Measurements from ENCODE around the gene KLHL6. TPM values are rescaled to one million over a fixed set of nuclear protein-coding genes. Genes with fewer than 3 reads are reported as not detected.

The KLHL6 gene
- total and polyA plus RNA-seq, 10 of the 15 experiments (the other 5 are each of a cell fraction or from before 2014, with no cell fraction given) = 4.0 to 91.8 (median 24.4) TPM

DNA sequence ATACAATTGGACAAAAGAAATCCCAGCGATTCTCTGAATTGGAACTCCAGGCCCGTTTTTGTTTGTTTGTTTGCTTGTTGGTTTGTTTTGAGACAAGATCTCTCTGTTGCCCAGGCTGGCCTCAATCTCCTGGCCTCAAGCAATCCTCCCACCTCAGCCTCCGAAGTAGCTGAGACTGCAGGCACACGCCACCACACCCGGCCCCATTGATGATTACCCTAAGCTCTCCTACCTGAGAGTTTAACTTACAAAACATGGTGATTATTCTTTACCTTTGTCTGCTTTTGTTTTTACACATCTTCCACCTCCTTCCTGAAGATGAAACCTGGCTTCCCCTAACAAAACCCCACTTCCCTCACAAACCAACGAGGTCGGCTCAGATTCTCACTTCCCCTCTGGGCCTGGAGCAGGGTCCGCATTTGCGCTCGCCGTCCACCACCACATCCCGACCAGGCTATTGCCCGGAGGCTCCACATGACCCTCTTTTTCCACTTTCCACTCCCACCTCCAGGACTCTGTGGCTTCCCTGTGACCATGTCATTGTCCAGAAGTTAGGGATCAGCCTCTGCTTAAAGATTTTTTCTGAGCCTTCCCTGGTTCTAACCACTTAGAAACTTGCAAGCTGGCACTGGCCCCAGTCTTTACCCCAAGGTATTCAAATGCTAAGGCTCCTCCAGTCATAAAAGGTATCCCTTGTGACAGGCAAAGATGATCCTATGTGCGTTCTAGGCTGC lies 14.8 kb downstream of the KLHL6 start (continued):
- TF ChIP-seq, protein P1, sequence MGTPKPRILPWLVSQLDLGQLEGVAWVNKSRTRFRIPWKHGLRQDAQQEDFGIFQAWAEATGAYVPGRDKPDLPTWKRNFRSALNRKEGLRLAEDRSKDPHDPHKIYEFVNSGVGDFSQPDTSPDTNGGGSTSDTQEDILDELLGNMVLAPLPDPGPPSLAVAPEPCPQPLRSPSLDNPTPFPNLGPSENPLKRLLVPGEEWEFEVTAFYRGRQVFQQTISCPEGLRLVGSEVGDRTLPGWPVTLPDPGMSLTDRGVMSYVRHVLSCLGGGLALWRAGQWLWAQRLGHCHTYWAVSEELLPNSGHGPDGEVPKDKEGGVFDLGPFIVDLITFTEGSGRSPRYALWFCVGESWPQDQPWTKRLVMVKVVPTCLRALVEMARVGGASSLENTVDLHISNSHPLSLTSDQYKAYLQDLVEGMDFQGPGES (IDR thresholded peaks at IDR 0.05) = no peak
- no peak for TF ChIP-seq CBX3 (IDR thresholded peaks at IDR 0.05; ENCODE audit: borderline replicate concordance, low read depth)
- TF ChIP-seq MXI1 (IDR thresholded peaks at IDR 0.05; ENCODE audit: low read depth, low read length) = peak; percentile 67; the same call in 1 of the 2 replicates
- TF ChIP-seq BMI1 (IDR thresholded peaks at IDR 0.05; ENCODE audit: borderline replicate concordance) = peak; percentile 58; the same call in 1 of the 2 replicates
- TF ChIP-seq, protein P2, sequence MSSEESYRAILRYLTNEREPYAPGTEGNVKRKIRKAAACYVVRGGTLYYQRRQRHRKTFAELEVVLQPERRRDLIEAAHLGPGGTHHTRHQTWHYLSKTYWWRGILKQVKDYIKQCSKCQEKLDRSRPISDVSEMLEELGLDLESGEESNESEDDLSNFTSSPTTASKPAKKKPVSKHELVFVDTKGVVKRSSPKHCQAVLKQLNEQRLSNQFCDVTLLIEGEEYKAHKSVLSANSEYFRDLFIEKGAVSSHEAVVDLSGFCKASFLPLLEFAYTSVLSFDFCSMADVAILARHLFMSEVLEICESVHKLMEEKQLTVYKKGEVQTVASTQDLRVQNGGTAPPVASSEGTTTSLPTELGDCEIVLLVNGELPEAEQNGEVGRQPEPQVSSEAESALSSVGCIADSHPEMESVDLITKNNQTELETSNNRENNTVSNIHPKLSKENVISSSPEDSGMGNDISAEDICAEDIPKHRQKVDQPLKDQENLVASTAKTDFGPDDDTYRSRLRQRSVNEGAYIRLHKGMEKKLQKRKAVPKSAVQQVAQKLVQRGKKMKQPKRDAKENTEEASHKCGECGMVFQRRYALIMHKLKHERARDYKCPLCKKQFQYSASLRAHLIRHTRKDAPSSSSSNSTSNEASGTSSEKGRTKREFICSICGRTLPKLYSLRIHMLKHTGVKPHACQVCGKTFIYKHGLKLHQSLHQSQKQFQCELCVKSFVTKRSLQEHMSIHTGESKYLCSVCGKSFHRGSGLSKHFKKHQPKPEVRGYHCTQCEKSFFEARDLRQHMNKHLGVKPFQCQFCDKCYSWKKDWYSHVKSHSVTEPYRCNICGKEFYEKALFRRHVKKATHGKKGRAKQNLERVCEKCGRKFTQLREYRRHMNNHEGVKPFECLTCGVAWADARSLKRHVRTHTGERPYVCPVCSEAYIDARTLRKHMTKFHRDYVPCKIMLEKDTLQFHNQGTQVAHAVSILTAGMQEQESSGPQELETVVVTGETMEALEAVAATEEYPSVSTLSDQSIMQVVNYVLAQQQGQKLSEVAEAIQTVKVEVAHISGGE (CRISPR knock-in tag; IDR thresholded peaks at IDR 0.05) = no peak

DNA sequence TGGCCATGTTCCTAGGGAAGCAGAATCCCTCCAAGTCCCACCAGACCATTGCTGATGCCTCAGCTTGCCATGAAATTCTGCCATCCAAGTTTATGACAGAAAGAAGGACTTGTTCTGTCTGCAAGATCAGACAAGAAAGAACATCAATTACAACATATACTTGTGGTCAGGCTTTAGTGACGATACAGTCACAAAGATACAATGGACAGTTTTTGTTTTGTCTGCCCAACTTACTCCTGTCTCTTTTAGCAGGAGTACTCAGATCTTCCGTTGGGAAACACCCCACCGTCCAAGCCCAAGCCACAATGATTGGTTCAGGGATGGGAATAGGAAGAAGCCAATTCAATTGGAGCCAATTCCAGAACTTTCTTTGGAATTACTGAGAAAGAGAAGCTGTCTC lies 15.7 kb downstream of the KLHL6 start:
- Histone ChIP-seq H4K20me1 (ENCODE audit: control insufficient read depth, insufficient read depth) (no peaks in the 10 kb centered on the region; the same call in 1 of the 2 replicates), H3K27ac (ENCODE audit: control insufficient read depth, insufficient read depth) (no peak overlapping the region), H3K4me2 (ENCODE audit: control insufficient read depth, insufficient read depth) (no peak overlapping the region; the same call in 1 of the 2 replicates), H3K27me3 (replicated peaks in 1 of 2; ENCODE audit: control insufficient read depth in 2 of 2, insufficient read depth in 2 of 2, low read length in 1 of 2) (no peaks in the 10 kb centered on the region), H3K9ac (ENCODE audit: control insufficient read depth, insufficient read depth, low read length) (no peak overlapping the region), H3K36me3 (ENCODE audit: control insufficient read depth in 2 of 2, insufficient read depth in 2 of 2, low read length in 1 of 2) (no peaks in the 10 kb centered on the region), H3K4me3 (no peak overlapping the region), H3K79me2 (ENCODE audit: control insufficient read depth, insufficient read depth, low read length) (peaks cover 11% of the 10 kb centered on the region; the same call in 1 of the 2 replicates), H3K4me1 (ENCODE audit: control insufficient read depth, insufficient read depth, low read length) (peaks cover 58% of the 10 kb centered on the region), H3K9me3 (replicated peaks; ENCODE audit: control insufficient read depth, insufficient read depth, low read length) (no peaks in the 10 kb centered on the region), H2AFZ (ENCODE audit: control insufficient read depth, low read depth, low read length) (no peak overlapping the region)
- ChIA-PET POLR2A (interaction anchor here (0.7 to 11.9 kb wide), 8 partner anchors 9 to 65 kb away, joined by 3 to 181 read pairs (median 10); partner anchors contain the start of gene KLHL6), SMC1A (ENCODE audit: uncharacterized antibody, unreplicated experiment) (interaction anchor here (0.6 to 9.8 kb wide), 14 partner anchors 9 to 60 kb away, joined by 3 to 190 read pairs (median 6); partner anchors contain the start of gene KLHL6), CTCF (interaction anchor here (1.1 to 8.5 kb wide), 8 partner anchors 11 to 227 kb away, joined by 3 to 98 read pairs (median 10); no protein-coding TSS in a partner anchor), RAD21 (ENCODE audit: unreplicated experiment) (interaction anchor here (1.0 to 14.8 kb wide), 6 partner anchors 12 to 63 kb away, joined by 3 to 245 read pairs (median 118); partner anchors contain the start of gene KLHL6)
- intact Hi-C loops (cut with micrococcal nuclease; ENCODE audit: unreplicated experiment) (no loop called here), in situ Hi-C loops (cut with MboI) (no loop called here)
- WGBS (ENCODE audit: insufficient coverage, insufficient replicate concordance, low lambda C conversion rate, missing lambda C conversion rate) = 67% methylated on average over 3 of the region's 3 CpGs
- FAIRE-seq = no peak
- no TSS peak for BruUV-seq (replicated peaks)
- no peak for DNase-seq (ENCODE audit: low read depth, low spot score)
- no peak for ATAC-seq
- TF ChIP-seq RELA (IDR thresholded peaks at IDR 0.05; ENCODE audit: borderline replicate concordance, partially characterized antibody) = no peak
- no peak for TF ChIP-seq ZBED1 (IDR thresholded peaks at IDR 0.05; ENCODE audit: borderline replicate concordance)
- TF ChIP-seq RUNX3 (IDR thresholded peaks at IDR 0.05; ENCODE audit: low read length) = peak; percentile 50; the same call in 1 of the 2 replicates
- TF ChIP-seq, protein P3, sequence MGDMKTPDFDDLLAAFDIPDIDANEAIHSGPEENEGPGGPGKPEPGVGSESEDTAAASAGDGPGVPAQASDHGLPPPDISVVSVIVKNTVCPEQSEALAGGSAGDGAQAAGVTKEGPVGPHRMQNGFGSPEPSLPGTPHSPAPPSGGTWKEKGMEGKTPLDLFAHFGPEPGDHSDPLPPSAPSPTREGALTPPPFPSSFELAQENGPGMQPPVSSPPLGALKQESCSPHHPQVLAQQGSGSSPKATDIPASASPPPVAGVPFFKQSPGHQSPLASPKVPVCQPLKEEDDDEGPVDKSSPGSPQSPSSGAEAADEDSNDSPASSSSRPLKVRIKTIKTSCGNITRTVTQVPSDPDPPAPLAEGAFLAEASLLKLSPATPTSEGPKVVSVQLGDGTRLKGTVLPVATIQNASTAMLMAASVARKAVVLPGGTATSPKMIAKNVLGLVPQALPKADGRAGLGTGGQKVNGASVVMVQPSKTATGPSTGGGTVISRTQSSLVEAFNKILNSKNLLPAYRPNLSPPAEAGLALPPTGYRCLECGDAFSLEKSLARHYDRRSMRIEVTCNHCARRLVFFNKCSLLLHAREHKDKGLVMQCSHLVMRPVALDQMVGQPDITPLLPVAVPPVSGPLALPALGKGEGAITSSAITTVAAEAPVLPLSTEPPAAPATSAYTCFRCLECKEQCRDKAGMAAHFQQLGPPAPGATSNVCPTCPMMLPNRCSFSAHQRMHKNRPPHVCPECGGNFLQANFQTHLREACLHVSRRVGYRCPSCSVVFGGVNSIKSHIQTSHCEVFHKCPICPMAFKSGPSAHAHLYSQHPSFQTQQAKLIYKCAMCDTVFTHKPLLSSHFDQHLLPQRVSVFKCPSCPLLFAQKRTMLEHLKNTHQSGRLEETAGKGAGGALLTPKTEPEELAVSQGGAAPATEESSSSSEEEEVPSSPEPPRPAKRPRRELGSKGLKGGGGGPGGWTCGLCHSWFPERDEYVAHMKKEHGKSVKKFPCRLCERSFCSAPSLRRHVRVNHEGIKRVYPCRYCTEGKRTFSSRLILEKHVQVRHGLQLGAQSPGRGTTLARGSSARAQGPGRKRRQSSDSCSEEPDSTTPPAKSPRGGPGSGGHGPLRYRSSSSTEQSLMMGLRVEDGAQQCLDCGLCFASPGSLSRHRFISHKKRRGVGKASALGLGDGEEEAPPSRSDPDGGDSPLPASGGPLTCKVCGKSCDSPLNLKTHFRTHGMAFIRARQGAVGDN (IDR thresholded peaks at IDR 0.05) = 0 out of 2 replicates have a peak, but pooled peaks have one; percentile 39
- TF ChIP-seq ESRRA (IDR thresholded peaks at IDR 0.05; ENCODE audit: low read length) = no peak
- no peak for TF ChIP-seq SMAD5 (IDR thresholded peaks at IDR 0.05; ENCODE audit: low read depth)
- TF ChIP-seq ZNF622 (IDR thresholded peaks at IDR 0.05) = no peak
- TF ChIP-seq HDAC6 (IDR thresholded peaks at IDR 0.05; ENCODE audit: unreplicated experiment) = no peak
